Endothelial cell of hepatic sinusoid (primary cell): ENCODE measurements around the gene UGT1A6.

Experiments used
- in situ Hi-C: cut with HindIII; loops from 2 replicates; pipeline ENCODE4 v1.10.0; 2017; ENCODE audit warnings: low sequenced_read_pairs

UGT1A6 gene

DNA sequence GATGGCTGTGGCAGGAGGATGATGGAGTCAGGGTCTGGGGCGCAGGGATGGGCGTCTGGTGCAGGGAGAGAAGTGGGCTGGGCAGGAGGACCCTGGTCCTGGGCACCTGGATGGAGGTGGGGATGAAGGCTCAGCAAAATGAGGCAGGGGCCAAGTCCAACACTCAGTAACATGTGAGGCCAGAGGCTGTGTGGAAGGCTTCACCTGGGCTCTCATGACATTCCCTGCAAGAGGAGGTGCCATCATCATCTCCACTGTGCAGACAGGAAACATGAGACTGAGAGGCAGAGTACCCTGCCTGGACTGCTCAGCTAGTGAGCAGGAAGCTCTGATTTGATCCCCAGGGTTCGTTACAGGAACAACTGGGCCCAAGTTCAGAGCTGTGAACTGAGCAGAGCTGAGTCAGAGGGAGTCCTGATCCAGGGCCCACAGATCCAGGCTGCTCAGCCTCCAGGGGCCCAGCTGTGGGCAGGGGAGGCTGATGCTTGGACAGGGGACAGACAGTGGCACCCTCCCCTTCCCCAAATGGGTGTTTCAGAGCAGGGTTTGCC lies 124.7 kb downstream of the UGT1A6 start:
- in situ Hi-C loops, result no loop called here

DNA sequence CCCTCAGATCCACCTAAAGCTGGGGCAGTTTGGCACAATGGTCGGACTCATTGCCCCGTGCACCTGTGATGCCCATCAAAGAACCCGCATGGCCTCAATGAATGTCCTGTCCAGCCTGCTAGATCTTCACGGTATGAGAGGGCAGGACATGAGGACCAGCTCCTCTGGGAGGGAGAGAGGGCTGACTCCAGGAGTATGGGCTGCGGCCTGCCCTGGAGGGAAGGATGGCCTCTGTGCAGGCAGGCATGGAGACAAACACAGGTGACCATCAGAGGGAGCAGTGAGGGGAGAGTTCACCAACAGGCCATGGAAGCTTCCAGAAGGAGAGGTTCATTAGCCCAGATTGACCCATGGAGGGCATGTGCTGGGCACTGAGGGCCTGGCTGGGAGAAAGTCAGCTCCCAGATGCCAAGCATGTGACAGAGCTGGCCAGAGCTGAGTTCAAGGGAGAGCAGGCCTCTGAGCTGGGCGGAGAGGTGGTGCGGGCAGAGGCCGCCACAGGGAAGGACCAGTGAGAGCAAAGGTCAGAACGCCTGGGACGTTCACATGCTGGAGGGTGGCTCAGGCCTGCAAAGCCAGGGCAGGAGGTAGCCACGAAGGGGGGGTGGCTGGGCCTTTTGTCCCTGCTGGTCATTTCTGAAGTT lies 125.4 kb downstream of the UGT1A6 start:
- in situ Hi-C loops, result no loop called here

DNA sequence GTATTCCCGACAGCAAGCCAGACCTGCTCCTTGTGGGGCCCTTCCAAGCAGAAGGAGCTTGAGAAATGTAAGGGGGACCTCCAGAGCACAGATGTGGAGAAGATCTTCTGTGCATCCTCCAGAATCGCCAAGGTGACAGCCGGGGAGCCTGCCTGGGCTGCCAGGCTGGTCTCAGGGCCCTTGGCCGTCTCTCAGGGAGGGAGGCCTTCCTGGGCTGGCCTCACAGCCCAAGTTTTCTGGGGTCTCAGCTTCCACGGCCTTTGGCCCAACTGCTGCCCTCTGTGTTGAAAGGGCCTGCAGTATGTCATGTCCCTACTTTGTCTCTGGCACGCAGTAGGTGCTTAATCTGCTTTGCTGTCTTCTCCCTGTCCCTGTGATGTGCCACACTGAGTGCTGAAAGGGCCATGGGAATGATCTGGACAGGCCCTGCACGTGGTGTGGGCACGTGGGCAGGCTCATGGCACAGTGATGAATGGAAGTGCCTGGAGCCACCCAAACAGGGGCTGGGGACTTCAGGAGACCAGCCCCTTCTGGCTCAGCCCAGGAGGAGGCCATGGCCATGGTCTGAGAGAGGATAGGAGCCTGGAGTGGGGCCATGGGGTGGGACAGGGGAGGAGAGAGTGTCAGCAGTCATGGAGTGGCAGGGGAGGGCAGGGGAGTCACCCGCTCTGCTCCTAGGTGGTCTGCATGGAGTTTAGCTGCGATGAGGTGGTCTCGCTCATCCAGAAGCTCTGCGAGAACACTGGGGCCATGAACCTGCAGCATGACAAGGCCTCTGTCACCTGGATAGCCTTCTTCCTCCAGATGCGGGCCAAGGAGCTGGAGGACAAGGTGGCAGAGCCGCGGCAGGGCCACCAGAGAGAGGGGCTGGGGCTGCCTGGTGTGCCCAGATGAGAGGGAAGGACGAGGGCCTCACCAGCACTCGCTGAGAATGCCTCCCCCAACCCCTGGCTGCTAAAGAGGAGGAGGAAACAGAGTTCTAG lies 126.2 kb downstream of the UGT1A6 start:
- in situ Hi-C loops, result no loop called here

DNA sequence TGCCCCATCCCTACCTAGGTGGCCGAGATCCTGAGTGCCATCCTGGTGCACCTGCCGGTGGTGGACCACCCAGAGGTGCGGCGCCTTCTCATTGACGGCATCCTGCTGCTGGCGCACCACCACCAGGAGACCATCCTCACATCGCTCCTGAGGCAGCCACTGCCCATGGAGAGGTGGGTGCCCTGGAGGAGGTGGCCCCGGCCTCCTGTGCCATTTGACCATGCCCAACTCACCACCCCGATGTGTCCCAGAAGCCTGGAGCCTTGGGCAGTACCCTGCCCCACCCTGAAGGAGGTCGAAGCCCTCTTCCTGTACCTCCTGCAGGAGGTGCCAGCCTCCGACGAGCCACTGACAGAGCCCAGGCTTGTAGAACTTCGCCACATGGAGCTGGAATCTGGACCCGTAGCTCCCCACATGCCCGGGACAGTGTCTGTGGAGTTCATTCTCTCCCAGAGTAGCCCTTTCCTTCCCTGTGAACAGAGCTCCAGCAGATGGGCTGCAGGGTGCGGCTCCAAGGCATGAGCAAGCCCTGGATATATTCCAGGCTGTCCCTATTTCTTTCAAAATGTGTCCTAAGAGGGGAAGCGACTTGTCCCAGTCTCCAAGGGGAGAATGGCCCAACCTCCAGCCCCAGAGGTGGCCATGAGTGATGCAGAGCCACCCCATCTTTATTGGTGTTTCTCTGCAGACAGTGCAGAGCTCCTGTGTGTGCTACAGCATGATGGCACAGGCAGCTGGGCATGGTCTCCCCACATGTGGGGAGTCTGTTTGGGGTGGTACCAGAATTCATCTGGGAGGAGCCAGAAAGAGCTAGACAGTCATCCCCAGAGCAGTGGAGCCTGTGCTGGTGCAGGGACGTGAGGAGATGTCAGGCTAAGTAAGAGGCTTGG lies 127.4 kb downstream of the UGT1A6 start:
- in situ Hi-C loops, result no loop called here

DNA sequence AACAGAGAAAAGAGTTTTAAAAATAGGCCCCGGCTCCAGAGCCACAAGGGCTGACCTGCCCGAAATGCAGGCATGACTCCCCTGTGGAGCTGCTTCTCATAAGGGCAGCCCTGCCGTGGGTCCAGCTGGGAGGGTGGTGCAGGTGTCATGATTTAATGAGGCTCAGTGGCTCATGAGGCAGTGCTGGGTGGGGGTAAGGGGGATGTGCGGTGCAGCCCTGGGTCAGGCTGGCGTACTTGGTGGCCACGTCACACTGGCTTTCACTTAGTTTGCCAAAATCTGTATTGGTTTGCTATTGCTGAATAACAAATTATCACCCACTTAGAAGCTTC lies 128.1 kb downstream of the UGT1A6 start:
- in situ Hi-C loops, result no loop called here

DNA sequence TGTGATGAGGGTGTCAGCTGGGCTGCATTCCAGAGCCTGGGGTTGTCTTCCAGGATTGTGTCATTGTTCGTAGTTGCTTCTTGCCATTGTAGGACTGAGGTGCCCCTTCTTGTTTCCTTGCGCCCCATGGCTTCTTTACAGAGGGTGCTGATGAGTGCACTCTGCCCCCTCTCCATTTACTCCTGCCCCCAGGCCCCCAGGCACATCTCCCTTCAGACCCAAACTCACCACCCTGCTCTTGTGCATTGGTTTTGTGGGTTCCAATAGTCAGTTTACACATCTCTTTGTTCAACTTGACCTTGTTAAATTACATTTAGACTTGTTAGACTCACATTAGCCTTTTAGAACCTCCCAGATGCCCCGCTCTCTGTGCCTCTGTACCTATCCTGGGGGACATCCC lies 128.5 kb downstream of the UGT1A6 start:
- in situ Hi-C loops, result no loop called here

DNA sequence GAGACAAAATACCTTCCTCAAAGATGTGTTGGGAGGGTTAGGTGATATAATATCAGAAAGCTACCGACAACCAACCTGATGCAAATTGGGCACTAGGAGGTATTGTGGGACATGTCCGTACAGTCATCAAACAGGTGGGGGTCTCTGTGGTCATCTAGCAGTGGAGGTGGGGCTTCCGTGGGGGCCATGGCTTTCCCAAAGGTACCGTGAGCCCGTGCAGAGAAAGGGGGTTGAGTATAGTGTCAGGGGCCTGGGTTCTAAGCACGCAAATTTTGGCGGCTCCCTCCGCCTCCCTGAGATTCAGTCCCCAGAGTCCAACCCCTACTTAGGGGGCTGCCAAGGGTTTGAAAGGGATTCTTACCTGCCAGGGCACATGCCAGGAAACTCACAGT lies 129.0 kb downstream of the UGT1A6 start:
- in situ Hi-C loops, result no loop called here

DNA sequence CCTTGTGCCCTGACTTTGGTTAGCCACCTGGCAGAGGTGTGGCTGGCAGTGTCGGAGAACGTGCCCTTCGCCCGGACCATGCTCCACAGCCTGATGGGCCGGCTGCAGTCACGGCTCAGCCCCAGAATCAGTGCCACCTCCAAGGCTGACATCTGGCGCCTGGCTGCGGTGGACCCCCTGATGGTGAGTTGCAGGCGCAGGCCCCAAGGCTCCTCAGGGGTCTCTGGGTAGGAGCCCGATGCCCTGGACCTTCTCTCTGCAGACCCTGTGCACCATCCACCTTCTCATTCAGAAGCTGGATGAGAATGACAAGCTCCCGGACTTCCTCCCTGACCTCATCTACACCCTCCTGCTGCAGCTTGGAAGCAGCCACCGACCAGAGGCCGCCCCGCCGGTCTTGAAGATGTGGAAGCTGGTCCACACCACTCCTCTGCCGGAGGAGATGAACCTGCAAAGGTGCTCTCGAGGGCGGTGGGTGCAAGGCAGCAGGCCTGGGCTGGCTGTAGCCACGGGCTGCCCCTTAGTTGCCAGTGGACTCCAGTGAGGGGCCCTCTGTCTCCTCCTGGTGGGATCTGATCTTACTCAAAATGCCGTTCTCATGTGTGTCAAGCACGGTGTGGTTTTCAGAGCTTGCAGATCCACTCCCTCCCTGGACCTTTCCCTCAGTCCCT lies 129.5 kb downstream of the UGT1A6 start:
- in situ Hi-C loops, result no loop called here
